SK-MEL-5 (cell line): Measurements from ENCODE around the gene RYK. TPM values are rescaled to one million over a fixed set of nuclear protein-coding genes. Genes with fewer than 3 reads are reported as not detected.

Experiments used
- DNase-seq: peaks from one replicate; pipeline ENCODE4 v3.0.0-alpha.2; 2016; ENCODE audit warnings: low read depth, low spot score
- in situ Hi-C: cut with HindIII; loops from 2 replicates; pipeline ENCODE4 v1.10.0; 2016; ENCODE audit warnings: low sequenced_read_pairs, high pct_unique_total_duplicates, low pct_unique_long_range_greater_than_20kb
- total RNA-seq: library from RNA; depleted of rRNA; stranded (reverse); fragments of >200 nt; shearing (Covaris generic); gene quantifications from 2 replicates; pipeline ENCODE4 v1.2.3, GENCODE V29; 2014

Gene RYK
- total RNA-seq, 1 experiment from 2014 or later, result 79.0 TPM

DNA sequence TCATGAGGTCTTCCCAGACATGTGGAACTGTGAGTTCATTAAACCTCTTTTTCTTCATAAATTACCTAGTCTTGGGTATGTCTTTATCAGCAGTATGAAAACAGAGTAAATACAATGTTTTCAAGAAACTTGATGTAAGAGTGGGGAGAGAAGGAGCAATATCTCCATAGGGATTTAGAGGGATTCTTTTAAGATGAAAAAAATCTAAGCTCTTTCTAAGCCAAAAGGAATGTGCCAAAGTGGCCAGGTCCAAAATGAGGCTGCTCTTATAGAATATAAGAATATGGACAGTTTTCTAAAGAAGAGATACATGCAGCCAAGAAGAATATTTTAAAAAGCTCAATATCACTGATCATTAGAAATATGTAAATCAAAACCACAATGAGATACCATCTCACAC lies 23.9 kb upstream of the RYK start:
- in situ Hi-C loops, result no loop called here
- no peak for DNase-seq

DNA sequence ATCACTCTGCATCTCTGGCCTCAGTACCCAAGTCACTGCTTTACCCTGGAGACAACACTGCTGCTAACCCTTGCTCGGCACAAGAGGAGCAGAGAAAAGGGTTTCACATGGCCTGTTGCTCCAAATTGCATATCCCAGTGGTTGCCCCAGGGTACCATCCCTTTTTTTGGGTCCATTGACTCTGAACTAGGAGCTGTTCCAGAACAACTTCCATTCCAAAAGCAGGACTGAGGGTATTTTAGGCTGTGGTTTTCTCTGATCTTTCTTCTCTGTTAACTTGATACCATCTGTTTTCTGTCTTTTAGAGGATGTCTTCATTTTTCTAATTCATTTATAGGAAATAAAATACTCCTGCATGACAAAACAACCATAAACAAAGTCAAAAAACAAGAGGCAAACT lies 17.3 kb upstream of the RYK start:
- in situ Hi-C loops, result no loop called here
- DNase-seq, result no peak

GRCh38 chr3:134260987-134261386 lies 10.3 kb upstream of the RYK start:
- in situ Hi-C loops, result no loop called here
- DNase-seq, result no peak

DNA sequence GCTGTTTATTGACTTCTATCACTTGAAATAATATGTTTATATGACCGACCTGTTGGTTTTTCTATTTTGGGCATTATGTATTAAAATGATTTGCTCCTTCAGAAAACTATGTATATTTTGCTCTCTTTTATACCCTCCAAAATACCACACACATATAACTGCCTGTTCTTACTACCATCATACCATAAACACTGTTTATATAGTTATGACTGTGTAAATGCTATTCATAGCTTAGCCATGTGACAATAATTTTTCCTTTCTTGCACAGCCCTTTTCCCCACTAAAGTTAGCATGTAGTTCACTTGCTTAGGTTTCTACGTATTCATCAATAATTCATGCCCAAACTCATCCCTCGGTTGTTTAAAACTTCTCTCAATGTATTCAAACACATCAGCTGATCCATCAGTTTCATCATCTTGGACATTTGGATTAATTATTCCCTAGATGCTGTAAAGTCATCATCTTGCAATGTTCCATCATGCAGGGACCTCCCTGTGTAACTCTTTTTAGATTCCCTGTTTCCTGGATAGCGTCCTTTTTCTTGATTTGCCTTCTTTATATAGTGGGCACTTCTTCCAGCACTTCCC lies 8.2 kb upstream of the RYK start:
- in situ Hi-C loops, result no loop called here
- no peak for DNase-seq

DNA sequence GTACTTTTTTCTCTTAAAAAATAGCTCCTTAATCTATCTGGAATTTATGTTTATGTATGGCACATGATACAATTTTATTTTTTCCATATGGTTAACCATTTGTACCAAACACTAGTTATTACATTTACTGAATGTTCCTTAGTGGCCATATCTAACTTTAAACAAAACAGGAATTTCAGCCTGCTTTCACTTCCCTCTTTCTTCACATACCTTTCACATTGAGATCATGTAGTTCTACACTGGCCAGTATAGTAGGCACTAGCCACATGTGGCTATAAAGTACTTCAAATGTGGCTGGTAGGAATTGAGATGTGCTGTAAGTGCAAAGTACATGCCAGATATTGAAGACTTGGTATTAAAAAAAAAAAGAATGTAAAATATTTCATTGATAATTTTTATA lies 4.7 kb upstream of the RYK start:
- in situ Hi-C loops, result no loop called here
- DNase-seq, result no peak

- in situ Hi-C loops, result no loop called here
- no peak for DNase-seq
Observed at GRCh38 chr3:134253475-134254226, 3.0 kb upstream of the RYK start.

DNA sequence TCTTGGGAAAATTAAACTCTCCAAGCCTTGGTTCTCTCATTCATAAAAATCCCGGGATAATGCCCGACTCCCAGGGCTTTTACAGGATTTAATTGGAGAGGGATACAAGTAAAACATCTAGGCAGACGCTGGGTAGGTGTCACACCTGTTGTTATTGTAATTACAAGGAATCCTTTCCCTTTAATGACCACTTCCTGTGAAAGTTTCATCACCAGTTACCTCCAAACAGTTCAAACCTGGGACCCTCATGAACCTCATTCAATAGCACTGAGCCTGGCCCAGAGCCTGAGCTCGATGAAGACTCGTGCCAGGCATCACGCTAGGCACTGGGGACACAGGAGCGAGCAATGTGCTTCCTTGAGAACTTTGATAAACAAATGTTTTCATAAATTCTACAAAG lies 2.1 kb upstream of the RYK start:
- no peak for DNase-seq
- in situ Hi-C loops, result no loop called here

DNA sequence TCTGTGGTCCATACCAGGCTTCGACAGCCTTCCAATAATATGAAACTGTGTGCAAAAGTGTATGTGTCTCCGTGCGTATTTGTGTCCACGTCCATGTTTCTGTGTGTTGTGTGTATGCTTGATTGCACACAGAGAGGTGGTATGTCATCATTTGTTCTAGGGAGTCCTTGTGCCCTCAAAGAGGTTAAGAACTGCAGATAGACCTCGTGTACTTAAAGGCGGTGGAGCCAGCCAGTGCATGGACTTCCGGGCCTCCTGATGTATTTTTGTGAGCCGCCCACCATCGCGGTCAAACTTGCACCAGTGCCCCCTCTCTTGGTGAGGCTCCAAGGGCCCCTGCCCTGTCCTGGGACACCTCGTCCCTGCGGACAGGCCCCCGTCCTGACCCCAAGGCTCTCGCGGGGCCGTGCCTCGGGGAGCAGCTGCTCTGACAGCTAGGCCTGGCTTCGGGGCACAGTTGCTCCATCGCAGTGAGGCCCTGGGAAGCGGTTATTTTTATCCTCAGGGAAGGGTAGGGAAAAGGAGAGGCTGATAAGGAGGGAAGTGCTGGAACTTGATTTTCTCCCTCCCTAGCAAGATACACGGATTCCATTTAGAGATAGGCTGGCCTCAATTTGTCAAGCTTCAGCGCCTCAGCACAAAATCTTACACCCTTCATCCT lies 1.2 kb upstream of the RYK start:
- no peak for DNase-seq
- in situ Hi-C loops, result no loop called here

DNA sequence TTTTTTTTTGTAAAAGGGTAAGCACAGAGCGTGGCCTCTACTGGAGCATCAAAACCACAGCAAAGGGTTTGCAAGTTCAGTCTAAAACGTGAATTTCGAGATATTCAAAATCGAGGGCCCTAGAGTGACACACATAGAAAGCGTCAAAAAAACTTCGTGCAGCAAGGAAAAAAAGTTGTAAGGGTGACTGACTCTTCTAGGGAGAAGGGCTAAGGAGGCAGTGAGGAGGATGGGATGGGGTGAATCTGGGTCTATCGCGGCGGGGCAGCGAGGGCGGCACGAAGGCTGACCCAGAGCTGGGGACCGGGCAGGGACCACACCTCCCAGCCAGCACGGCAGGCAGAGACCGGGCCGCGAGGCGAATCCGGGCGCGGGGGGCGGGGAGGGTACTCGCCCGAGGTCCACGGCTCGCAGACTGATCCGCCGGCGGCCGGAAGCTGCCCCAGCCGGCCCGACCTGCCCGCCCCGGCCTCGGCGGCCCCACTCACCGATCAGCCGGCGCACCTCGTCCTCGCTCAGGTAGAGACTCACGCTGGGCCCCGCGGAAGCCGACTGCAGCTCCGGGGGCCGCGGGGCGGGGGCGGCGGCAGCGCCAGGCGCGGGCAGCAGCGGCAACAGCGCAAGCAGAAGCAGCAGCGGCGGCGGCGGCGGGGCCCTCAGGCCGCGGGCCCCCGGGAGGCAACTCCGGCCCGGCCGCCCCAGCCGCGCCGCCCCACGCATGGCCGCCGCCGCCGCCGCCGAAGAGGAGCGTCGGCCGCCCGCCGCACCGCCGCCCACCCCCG lies 533 bp downstream of the RYK start:
- DNase-seq, result peak; percentile 37
- in situ Hi-C loops, result no loop called here

- in situ Hi-C loops, result no loop called here
- DNase-seq, result no peak
Observed at GRCh38 chr3:134249296-134249841, 1.3 kb downstream of the RYK start.

DNA sequence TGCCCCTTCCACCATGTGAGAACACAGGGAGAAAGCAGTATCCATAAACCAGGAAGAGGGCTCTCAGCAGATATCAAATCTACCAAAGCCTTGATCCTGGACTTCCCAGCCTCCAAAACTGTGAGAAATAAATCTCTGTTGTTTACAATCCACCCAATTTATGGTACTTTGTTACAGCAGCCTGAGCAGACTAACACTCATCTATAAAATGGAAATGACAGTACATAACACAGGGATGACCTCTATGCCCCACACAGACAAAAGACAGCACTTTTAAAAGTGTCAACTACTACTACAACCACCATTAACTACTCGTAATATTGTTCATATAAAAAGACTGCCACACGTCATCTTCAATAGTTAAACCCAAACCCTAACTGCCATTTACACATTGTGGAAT lies 5.7 kb downstream of the RYK start:
- DNase-seq, result no peak
- in situ Hi-C loops, result no loop called here

DNA sequence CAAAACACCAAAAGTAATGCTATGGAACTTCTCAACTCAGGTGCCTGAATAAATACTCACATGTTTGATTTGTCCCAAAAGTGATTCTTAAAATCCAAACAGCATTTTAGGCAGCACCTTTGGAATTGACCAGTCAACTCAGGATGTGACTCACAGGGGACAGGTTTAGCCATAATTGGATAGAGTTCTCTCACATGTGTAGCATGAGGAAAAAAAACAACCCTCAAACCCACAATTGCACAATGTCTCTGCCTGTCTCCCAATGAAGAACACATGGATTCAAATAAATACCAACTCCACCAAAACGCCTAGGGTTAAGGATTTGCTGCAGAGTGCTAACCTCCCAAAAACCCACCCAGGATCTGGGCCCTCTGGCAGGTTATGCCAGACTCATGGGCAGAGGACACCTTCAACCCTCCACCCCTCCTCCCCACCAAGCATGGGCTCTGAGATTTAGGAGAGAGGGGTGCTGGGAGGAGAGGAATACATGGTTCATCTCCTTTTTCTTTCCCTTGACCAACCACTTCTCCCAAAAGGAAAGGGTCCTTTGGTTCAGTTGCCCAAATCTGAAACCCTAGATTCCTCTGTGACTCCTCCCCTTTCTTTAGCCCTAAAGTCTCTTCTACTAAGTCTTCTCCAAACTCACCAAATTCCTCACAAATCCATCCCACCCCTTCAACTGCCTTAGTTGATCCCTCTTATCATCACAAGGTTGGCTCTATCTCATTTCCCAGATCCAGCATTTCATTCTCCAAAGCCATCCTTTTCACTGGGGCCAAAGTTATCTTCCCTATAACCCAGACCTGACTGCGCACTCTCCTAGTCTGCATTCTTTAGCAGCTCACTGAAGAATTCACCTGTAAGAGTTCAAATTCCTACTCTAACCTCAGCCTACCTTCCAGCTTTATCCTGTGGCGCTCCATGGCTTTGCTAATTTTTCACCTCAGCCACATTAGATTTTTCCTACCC lies 7.7 kb downstream of the RYK start:
- DNase-seq, result peak; percentile 74
- in situ Hi-C loops, result no loop called here

DNA sequence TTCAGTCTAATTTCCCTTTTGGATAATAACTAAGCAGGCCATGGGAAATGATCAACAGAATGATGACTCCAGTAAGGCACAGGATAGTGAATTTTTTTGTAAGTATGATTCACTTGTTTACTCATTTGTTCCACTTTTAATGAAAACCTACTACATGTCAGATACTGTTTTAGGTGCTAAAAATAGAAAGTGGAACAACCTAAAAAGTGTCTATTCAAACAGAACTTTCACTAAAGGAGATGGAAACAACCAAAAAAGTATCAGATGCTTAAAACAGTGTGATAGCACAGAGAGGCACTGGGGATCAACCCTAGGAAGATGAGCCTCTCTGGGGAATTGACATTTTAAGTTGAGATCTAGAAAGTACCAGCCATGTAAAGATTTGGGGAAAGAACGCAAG lies 11.1 kb downstream of the RYK start:
- no peak for DNase-seq
- in situ Hi-C loops, result no loop called here

GRCh38 chr3:134237454-134238145 lies 13.1 kb downstream of the RYK start:
- no peak for DNase-seq
- in situ Hi-C loops, result no loop called here

- in situ Hi-C loops, result no loop called here
- no peak for DNase-seq
Observed at GRCh38 chr3:134236505-134237170, 14.0 kb downstream of the RYK start.

GRCh38 chr3:134235577-134236076 lies 15.0 kb downstream of the RYK start:
- no peak for DNase-seq

More at GRCh38 chr3:134235577-134236076, 15.0 kb downstream of the RYK start:
- in situ Hi-C loops, result no loop called here
